NB4 (cell line): ENCODE measurements around the gene PAK5.

Experiments
- CTCF ChIP-seq: IDR thresholded peaks from one replicate; pipeline ENCODE4 v1.5.1; 2012; ENCODE audit warnings: low read depth, low read length
- MAX ChIP-seq: IDR thresholded peaks from 2 replicates; pipeline ENCODE4 v1.6.1; 2011; ENCODE audit warnings: low read depth, low read length
- MYC ChIP-seq: IDR thresholded peaks from 2 replicates; pipeline ENCODE4 v1.6.1; 2011; ENCODE audit warnings: low read depth, low read length
- POLR2A ChIP-seq: IDR thresholded peaks from 2 replicates; pipeline ENCODE4 v1.6.1; 2011; ENCODE audit warnings: mild to moderate bottlenecking; ENCODE audit not compliant: insufficient read length; ENCODE audit errors: extremely low read depth

GRCh38 chr20:9810738-9811137 is 28.1 kb downstream of the PAK5 start:
- TF ChIP-seq CTCF (no peak), POLR2A (no peak), MYC (no peak), MAX (no peak)
